GM12878 (cell line): ENCODE results near the gene AEBP1. TPM values are rescaled to one million over a fixed set of nuclear protein-coding genes. Genes with fewer than 3 reads are reported as not detected.

Source experiments
- ATAC-seq: fragments of 200-7000 bp; cut with Tn5 transposase; 3 replicates; pipeline ENCODE4 v1.9.1; 2020; ENCODE audit warnings: mild to moderate bottlenecking, moderate library complexity
- BruUV-seq: library from RNA; stranded (reverse); fragments of 400-500 nt; replicated peaks from 2 replicates; lab custom pipeline; 2021; lab: Mats Ljungman, UMichigan
- CTCF ChIA-PET: fragments of 300-600 bp; sonication (Branson Sonifier 250); formaldehyde crosslinking; extraction: SDS; loops from one replicate; lab custom pipeline; 2021; ENCODE audit warnings: inconsistent platforms; lab: Yijun Ruan, JAX
- POLR2A ChIA-PET: fragments of 350-600 bp; formaldehyde crosslinking; extraction: SDS; loops from one replicate; lab custom pipeline; 2021; ENCODE audit warnings: inconsistent platforms; lab: Charles Lee
- RAD21 ChIA-PET: fragments of 300-600 bp; sonication (Branson Sonifier 250); formaldehyde crosslinking; loops from one replicate; lab custom pipeline; 2023; ENCODE audit warnings: antibody characterized with exemption; ENCODE audit not compliant: unreplicated experiment; lab: Charles Lee
- SMC1A ChIA-PET: fragments of 300-600 bp; sonication (Branson Sonifier 250); formaldehyde crosslinking; loops from one replicate; lab custom pipeline; 2023; ENCODE audit not compliant: unreplicated experiment, uncharacterized antibody; lab: Charles Lee
- DNase-seq: peaks from one replicate; pipeline ENCODE4 v3.0.0-alpha.2; 2011; ENCODE audit warnings: low read depth, low spot score
- FAIRE-seq: peaks from 3 replicates; lab custom pipeline; 2011; peaks lifted over from hg19 to GRCh38; lab: Jason Lieb, UNC
- H2AFZ ChIP-seq: 2 replicates; pipeline ENCODE4 v1.6.0; 2011; ENCODE audit warnings: low read depth, low read length, control low read depth; ENCODE audit not compliant: control insufficient read depth
- H3K27ac ChIP-seq: 2 replicates; pipeline ENCODE4 v1.5.1; 2011; ENCODE audit warnings: control low read depth; ENCODE audit not compliant: control insufficient read depth, insufficient read depth
- H3K27me3 ChIP-seq, 2 experiments: replicated peaks in 1 of 2; 2 replicates each; pipeline versions ENCODE4 v1.6.0 to v1.6.1; 2011; ENCODE audit warnings: low read length in 1 of 2; ENCODE audit not compliant: control insufficient read depth in 2 of 2, insufficient read depth in 2 of 2
- H3K36me3 ChIP-seq, 2 experiments: 2 replicates each; pipeline ENCODE4 v1.5.1; 2011; ENCODE audit warnings: low read length in 1 of 2; ENCODE audit not compliant: control insufficient read depth in 2 of 2, insufficient read depth in 2 of 2
- H3K4me1 ChIP-seq: 2 replicates; pipeline ENCODE4 v1.6.1; 2011; ENCODE audit warnings: mild to moderate bottlenecking, low read length, moderate library complexity, mixed read lengths; ENCODE audit not compliant: control insufficient read depth, insufficient read depth
- H3K4me2 ChIP-seq: 2 replicates; pipeline ENCODE4 v1.6.0; 2011; ENCODE audit warnings: control low read depth; ENCODE audit not compliant: control insufficient read depth, insufficient read depth
- H3K4me3 ChIP-seq: fragments of 200-600 bp; sonication (generic); 2 replicates; pipeline ENCODE4 v1.5.1; 2016
- H3K79me2 ChIP-seq: 2 replicates; pipeline ENCODE4 v1.6.0; 2011; ENCODE audit warnings: low read length; ENCODE audit not compliant: control insufficient read depth, insufficient read depth
- H3K9ac ChIP-seq: 2 replicates; pipeline ENCODE4 v1.8.0; 2011; ENCODE audit warnings: low read length, control low read depth, mixed read lengths; ENCODE audit not compliant: control insufficient read depth, insufficient read depth
- H3K9me3 ChIP-seq: replicated peaks from 3 replicates; pipeline ENCODE4 v1.5.1; 2011; ENCODE audit warnings: mild to moderate bottlenecking, low read length; ENCODE audit not compliant: control insufficient read depth, insufficient read depth
- H4K20me1 ChIP-seq: 2 replicates; pipeline ENCODE4 v1.6.0; 2011; ENCODE audit not compliant: control insufficient read depth, insufficient read depth
- CREM ChIP-seq: IDR thresholded peaks from 2 replicates; pipeline ENCODE4 v1.6.1; 2014; ENCODE audit warnings: antibody characterized with exemption, low read depth
- EZH2 ChIP-seq: IDR thresholded peaks from 2 replicates; pipeline ENCODE4 v1.6.1; 2012; ENCODE audit warnings: low read depth, mild to moderate bottlenecking, control low read depth, inconsistent platforms, low read length, borderline replicate concordance; ENCODE audit not compliant: control insufficient read depth
- SRF ChIP-seq, 2 experiments: IDR thresholded peaks; 2 replicates each; pipeline ENCODE4 v1.6.1; 2011; ENCODE audit warnings: low read depth in 2 of 2, low read length in 2 of 2, mild to moderate bottlenecking in 1 of 2, moderate library complexity in 1 of 2
- SUZ12 ChIP-seq: fragments of 200-600 bp; sonication (generic); IDR thresholded peaks from one replicate; pipeline ENCODE4 v1.6.1; 2018; ENCODE audit warnings: antibody characterized with exemption, mild to moderate bottlenecking; ENCODE audit not compliant: unreplicated experiment
- WGBS: methylation state at CpG from one replicate; pipeline ENCODE4 v1.1.6; 2016; ENCODE audit warnings: low lambda C conversion rate; ENCODE audit not compliant: insufficient replicate concordance, insufficient coverage; ENCODE audit errors: missing lambda C conversion rate; 5-methylcytosine and 5-hydroxymethylcytosine counted together
- in situ Hi-C: fragments of 300-500 bp; cut with MboI; formaldehyde crosslinking; loops from 9 replicates; pipeline ENCODE4 v1.14.3; 2018; ENCODE audit warnings: mixed read lengths
- intact Hi-C: fragments of 100-400 bp; cut with micrococcal nuclease; formaldehyde crosslinking; loops from one replicate; pipeline ENCODE4 v1.14.2; 2022; ENCODE audit not compliant: unreplicated experiment
- polyA plus RNA-seq, 11 experiments: library from polyadenylated mRNA; depleted of rRNA in 4 of 11; unstranded in 6 of 11; stranded (reverse) in 5 of 11; fragments of >200 nt; fragmentation: Nextera tagmentation in 4 of 11; fragmentation: Illumina TruSeq in 1 of 11; extraction: Ambion mirVana in 4 of 11; extraction: Trizol in 1 of 11; gene quantifications; 1 replicate in 1 of 11; 2 replicates in 10 of 11; pipeline versions ENCODE4 v1.2.1 to v1.2.3, GENCODE V29; 2011 to 2016; ENCODE audit warnings: inconsistent platforms in 2 of 11, missing spikeins in 2 of 11, low read depth in 1 of 11
- total RNA-seq, 4 experiments: library from RNA; depleted of rRNA in 3 of 4; stranded (reverse); fragments of >200 nt in 3 of 4; fragmentation: Illumina TruSeq in 1 of 4; extraction: Trizol in 1 of 4; gene quantifications; 2 replicates each; pipeline versions ENCODE4 v1.2.1 to v1.2.3, GENCODE V29; 2013 to 2021
- TF ChIP-seq, protein P1 (sequence below): fragments of 450-650 bp; IDR thresholded peaks from 2 replicates; pipeline ENCODE4 v1.6.1; 2017; ENCODE audit warnings: mild to moderate bottlenecking
- TF ChIP-seq, protein P2 (sequence below): fragments of 150-350 bp; IDR thresholded peaks from 2 replicates; pipeline ENCODE4 v1.6.1; 2016; ENCODE audit warnings: low read depth, low read length

The AEBP1 gene
- total and polyA plus RNA-seq, 10 of the 15 experiments (the other 5 are each of a cell fraction or from before 2014, with no cell fraction given): 0.06 to 0.23 (median 0.11) TPM; not detected in 5

GRCh38 chr7:44058759-44059218, 45.4 kb upstream of the AEBP1 start:
- intact Hi-C loops (no loop called here), in situ Hi-C loops (no loop called here)
- DNase-seq (no peak), FAIRE-seq (no peak), ATAC-seq (no peak)
- Histone ChIP-seq H3K79me2 (no peaks in the 10 kb centered on the region), H3K4me3 (no peak overlapping the region), H3K27ac (peak overlapping the region; percentile 37), H3K9me3 (no peaks in the 10 kb centered on the region), H3K4me1 (peaks cover 24% of the 10 kb centered on the region), H2AFZ (no peak overlapping the region), H3K4me2 (0 out of 2 replicates have a peak overlapping the region, but pooled peaks have one; percentile 26), H3K27me3 (no peaks in the 10 kb centered on the region), H4K20me1 (peaks cover 3% of the 10 kb centered on the region; the same call in 1 of the 2 replicates), H3K9ac (no peak overlapping the region), H3K36me3 (peaks cover 44 to 54% of the 10 kb centered on the region in 2 experiments)
- no TSS peak for BruUV-seq
- 27% methylated on average over 7 of the region's 7 CpGs for WGBS
- RAD21 ChIA-PET: no interaction called here
- TF ChIP-seq SUZ12: no peak
- TF ChIP-seq EZH2: no peak
- TF ChIP-seq CREM: peak; percentile 27; the same call in 1 of the 2 replicates
- TF ChIP-seq, protein P1, sequence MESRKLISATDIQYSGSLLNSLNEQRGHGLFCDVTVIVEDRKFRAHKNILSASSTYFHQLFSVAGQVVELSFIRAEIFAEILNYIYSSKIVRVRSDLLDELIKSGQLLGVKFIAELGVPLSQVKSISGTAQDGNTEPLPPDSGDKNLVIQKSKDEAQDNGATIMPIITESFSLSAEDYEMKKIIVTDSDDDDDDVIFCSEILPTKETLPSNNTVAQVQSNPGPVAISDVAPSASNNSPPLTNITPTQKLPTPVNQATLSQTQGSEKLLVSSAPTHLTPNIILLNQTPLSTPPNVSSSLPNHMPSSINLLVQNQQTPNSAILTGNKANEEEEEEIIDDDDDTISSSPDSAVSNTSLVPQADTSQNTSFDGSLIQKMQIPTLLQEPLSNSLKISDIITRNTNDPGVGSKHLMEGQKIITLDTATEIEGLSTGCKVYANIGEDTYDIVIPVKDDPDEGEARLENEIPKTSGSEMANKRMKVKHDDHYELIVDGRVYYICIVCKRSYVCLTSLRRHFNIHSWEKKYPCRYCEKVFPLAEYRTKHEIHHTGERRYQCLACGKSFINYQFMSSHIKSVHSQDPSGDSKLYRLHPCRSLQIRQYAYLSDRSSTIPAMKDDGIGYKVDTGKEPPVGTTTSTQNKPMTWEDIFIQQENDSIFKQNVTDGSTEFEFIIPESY: no peak
- no peak for TF ChIP-seq SRF (IDR thresholded peaks at IDR 0.05; ENCODE audit: low read depth in 2 of 2, low read length in 2 of 2)
- TF ChIP-seq, protein P2, sequence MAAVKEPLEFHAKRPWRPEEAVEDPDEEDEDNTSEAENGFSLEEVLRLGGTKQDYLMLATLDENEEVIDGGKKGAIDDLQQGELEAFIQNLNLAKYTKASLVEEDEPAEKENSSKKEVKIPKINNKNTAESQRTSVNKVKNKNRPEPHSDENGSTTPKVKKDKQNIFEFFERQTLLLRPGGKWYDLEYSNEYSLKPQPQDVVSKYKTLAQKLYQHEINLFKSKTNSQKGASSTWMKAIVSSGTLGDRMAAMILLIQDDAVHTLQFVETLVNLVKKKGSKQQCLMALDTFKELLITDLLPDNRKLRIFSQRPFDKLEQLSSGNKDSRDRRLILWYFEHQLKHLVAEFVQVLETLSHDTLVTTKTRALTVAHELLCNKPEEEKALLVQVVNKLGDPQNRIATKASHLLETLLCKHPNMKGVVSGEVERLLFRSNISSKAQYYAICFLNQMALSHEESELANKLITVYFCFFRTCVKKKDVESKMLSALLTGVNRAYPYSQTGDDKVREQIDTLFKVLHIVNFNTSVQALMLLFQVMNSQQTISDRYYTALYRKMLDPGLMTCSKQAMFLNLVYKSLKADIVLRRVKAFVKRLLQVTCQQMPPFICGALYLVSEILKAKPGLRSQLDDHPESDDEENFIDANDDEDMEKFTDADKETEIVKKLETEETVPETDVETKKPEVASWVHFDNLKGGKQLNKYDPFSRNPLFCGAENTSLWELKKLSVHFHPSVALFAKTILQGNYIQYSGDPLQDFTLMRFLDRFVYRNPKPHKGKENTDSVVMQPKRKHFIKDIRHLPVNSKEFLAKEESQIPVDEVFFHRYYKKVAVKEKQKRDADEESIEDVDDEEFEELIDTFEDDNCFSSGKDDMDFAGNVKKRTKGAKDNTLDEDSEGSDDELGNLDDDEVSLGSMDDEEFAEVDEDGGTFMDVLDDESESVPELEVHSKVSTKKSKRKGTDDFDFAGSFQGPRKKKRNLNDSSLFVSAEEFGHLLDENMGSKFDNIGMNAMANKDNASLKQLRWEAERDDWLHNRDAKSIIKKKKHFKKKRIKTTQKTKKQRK: no peak
- POLR2A ChIA-PET: no interaction called here
- CTCF ChIA-PET: no interaction called here
- SMC1A ChIA-PET: interaction anchor here (1.8 kb wide), 1 partner anchor 14 kb away, joined by 6 read pairs; the partner anchor contains the start of gene DBNL
